Measurements from ENCODE around the gene ARID1B. TPM values are rescaled to one million over a fixed set of nuclear protein-coding genes. Genes with fewer than 3 reads are reported as not detected.
A peak's percentile ranks its signal among the peaks of the same experiment; 100 is the strongest.

The ARID1B gene
- total and polyA plus RNA-seq, 8 donors = 16.2 to 68.0 (median 42.5) TPM

DNA sequence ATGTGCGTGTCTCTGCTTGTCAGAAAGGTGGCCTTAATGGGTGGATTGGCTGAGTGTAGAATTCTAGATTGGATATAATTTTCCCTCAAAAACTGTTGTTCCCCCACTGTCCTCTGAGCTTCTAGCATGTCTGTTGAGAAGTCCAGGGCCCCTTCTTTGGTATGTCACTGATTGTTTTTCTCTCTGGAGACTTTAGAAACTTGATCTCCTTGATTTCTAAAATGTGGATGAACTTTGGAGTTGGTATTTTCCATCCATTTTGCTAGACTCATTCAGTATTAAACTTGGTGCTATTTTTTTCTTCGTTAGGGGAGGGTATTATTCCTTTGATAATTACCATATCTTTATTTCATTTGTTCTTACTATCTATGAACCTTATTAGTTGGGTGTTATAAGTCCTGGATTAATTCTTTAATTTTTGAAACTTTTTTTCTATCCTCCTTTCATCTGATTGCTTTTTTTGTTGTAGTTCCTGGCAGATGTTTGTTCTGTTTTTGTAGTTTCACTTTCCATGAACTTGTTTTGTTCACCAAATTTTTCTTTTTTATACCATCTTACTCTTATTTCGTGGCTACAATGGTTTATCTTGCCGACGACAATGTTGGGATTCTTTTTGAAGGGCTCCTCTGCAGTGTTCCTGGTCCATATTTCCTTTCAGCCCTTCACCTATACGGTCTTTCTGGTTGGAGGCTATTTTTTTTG lies 68.4 kb downstream of the ARID1B start:
- Histone ChIP-seq H3K4me1 (peaks cover 6 to 20% (median 9%) of the 10 kb centered on the region in 3 donors), H3K4me3 (no peak overlapping the region), H3K27ac (no peak overlapping the region), H3K27me3 (no peaks in the 10 kb centered on the region), H3K9me3 (no peaks in the 10 kb centered on the region), H3K36me3 (no peaks in the 10 kb centered on the region)
- DNase-seq (no peak), ATAC-seq (no peak), FAIRE-seq (no peak)
- intact Hi-C loops (cut with DNase I) = no loop called here
- TF ChIP-seq CTCF (IDR thresholded peaks at IDR 0.05) = no peak
- 91 to 92% methylated on average over 6 of the region's 6 CpGs for WGBS, 2 donors

GRCh38 chr6:156846845-156847599 lies 69.8 kb downstream of the ARID1B start:
- no peak for TF ChIP-seq CTCF (IDR thresholded peaks at IDR 0.05)
- H3K4me1 ChIP-seq = peaks cover 8 to 19% (median 9%) of the 10 kb centered on the region in 3 donors
- DNase-seq = no peak
- intact Hi-C loops (cut with DNase I) = no loop called here
- H3K27ac ChIP-seq = no peak overlapping the region
- H3K9me3 ChIP-seq = no peaks in the 10 kb centered on the region
- no peak overlapping the region for H3K4me3 ChIP-seq
- H3K36me3 ChIP-seq = no peaks in the 10 kb centered on the region
- FAIRE-seq = no peak
- no peak for ATAC-seq
- no peaks in the 10 kb centered on the region for H3K27me3 ChIP-seq
- WGBS, 2 donors = 80 to 81% methylated on average over 6 of the region's 6 CpGs

GRCh38 chr6:156848123-156848522 lies 70.9 kb downstream of the ARID1B start:
- Histone ChIP-seq H3K27ac (no peak overlapping the region), H3K36me3 (no peaks in the 10 kb centered on the region), H3K4me3 (no peak overlapping the region), H3K9me3 (no peaks in the 10 kb centered on the region), H3K4me1 (peaks cover 0 to 10% (median 8%) of the 10 kb centered on the region in 3 donors), H3K27me3 (no peaks in the 10 kb centered on the region)
- FAIRE-seq (no peak), ATAC-seq (peak in 2 of 4 donors; percentile 13 to 33), DNase-seq (no peak)
- intact Hi-C loops (cut with DNase I) = no loop called here
- no peak for TF ChIP-seq CTCF (IDR thresholded peaks at IDR 0.05)
- WGBS, 2 donors = 56% methylated on average over 3 of the region's 3 CpGs

- Histone ChIP-seq H3K36me3 (no peaks in the 10 kb centered on the region), H3K4me1 (peaks cover 0 to 9% (median 8%) of the 10 kb centered on the region in 3 donors), H3K27me3 (no peaks in the 10 kb centered on the region), H3K9me3 (no peaks in the 10 kb centered on the region), H3K4me3 (no peak overlapping the region), H3K27ac (no peak overlapping the region)
- 36% methylated on average over 5 of the region's 5 CpGs for whole genome bisulfite sequencing, 2 donors
- FAIRE-seq = no peak
- intact Hi-C loops (cut with DNase I) = no loop called here
- ATAC-seq = peak in 2 of 4 donors; percentile 34 to 47
- no peak for TF ChIP-seq CTCF (IDR thresholded peaks at IDR 0.05)
- DNase-seq = no peak
Observed at GRCh38 chr6:156848533-156848932, 71.4 kb downstream of the ARID1B start.

GRCh38 chr6:156849806-156850205 lies 72.6 kb downstream of the ARID1B start:
- intact Hi-C loops (cut with DNase I) = no loop called here
- Histone ChIP-seq H3K27ac (no peak overlapping the region), H3K27me3 (no peaks in the 10 kb centered on the region), H3K4me1 (peaks cover 0 to 9% (median 8%) of the 10 kb centered on the region in 3 donors), H3K36me3 (no peaks in the 10 kb centered on the region), H3K4me3 (no peak overlapping the region), H3K9me3 (no peaks in the 10 kb centered on the region)
- TF ChIP-seq CTCF (IDR thresholded peaks at IDR 0.05) = no peak
- WGBS, 2 donors = 55 to 56% methylated on average over 7 of the region's 7 CpGs
- peak in 1 of 4 donors; percentile 31 for ATAC-seq
- no peak for FAIRE-seq
- no peak for DNase-seq

Measured in pancreas (tissue), 10 donors.